ENCODE results near the gene APOM.

DNA sequence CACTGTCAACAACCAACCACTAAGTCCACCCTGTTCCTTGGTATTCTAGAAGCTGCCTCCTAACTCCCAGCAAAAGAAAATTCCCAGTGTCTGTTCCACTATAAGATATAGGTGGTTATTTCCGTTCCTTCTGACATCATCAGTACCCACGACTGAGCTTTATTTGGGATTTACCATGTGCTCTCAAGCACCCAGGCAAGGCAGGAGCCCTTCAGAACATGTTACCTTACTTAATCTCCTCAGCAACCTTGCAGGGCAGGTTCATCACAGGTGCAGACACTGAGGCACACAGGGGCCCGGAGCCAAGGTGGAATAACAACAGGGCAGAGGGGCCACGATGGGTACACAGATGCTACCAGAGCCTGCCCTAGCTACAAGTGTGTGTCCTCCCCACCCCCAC, 36.7 kb downstream of the APOM start:
- TF ChIP-seq CTCF (IDR thresholded peaks at IDR 0.05; ENCODE audit: low read length): no peak
- no peak for TF ChIP-seq EZH2 (IDR thresholded peaks at IDR 0.05; ENCODE audit: borderline replicate concordance, low read length)
